Measurements from ENCODE around the gene GLYR1.

The GLYR1 gene

DNA sequence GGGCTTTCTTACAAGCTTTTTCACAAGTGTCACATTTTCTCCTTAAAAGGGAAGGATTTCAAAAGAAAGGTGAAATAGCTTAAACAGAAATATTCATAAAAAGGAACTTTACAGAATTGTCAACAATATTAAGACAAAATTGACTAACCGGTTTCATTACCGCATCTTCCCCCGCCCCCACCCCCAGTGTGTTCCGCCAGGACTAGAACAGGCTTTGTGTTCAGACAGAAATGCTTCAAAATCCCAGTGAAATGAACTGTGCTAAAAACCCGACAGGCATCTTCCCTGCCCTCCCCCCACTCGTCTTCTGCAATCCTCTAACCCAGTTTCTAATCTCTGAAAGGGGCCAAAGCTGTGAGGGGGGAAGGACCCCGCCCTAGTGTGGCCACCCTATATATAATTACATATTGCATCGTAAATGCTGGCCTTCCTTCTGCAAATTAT lies 43.7 kb downstream of the GLYR1 start:
- DNase-seq: no peak

GRCh38 chr16:4802659-4803287 lies 44.3 kb downstream of the GLYR1 start:
- peak; percentile 93 for DNase-seq

DNA sequence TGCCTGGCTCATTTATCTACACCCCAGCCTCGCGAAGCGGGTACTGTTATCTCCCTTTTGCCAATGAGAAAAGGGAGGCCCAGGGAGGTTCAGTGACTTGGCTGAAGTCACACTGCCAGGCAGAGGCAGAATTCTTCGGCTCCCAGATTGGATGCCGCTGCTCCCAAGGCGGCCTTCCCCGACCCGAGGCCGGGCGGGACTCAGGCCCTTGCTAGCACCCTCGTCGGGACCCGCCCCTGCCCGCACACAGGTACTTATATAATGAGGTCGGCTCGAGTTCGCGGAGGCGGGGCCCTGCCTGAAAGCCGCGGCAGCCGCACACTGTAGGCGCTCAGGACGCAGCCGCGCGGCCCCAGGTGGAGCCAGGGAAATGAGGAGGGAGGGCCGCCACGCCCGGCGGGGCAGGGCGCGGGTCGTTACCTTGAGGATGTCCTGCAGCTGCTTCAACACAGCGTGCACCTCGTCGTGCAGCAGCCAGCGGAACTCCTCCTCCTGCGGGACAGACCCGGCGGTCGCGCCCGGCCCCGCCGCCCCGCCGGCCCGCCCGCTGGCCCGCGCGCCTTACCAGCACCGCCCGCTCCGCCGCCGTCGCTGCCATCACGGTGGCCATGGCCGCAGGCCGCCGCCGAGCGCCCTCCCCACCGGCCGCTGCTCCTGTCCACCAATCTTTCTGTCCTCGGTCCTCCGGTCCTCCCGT lies 45.0 kb downstream of the GLYR1 start, which contains the start of gene ROGDI:
ROGDI (minus strand) TSS at position 672 of the 697 bp plus-strand sequence; CDS start at position 610, 62 bp downstream.
- peak; percentile 93 for DNase-seq

GRCh38 chr16:4801051-4801961 lies 45.8 kb downstream of the GLYR1 start:
- DNase-seq: no peak

GRCh38 chr16:4800290-4801041 lies 46.6 kb downstream of the GLYR1 start:
- no peak for DNase-seq

DNA sequence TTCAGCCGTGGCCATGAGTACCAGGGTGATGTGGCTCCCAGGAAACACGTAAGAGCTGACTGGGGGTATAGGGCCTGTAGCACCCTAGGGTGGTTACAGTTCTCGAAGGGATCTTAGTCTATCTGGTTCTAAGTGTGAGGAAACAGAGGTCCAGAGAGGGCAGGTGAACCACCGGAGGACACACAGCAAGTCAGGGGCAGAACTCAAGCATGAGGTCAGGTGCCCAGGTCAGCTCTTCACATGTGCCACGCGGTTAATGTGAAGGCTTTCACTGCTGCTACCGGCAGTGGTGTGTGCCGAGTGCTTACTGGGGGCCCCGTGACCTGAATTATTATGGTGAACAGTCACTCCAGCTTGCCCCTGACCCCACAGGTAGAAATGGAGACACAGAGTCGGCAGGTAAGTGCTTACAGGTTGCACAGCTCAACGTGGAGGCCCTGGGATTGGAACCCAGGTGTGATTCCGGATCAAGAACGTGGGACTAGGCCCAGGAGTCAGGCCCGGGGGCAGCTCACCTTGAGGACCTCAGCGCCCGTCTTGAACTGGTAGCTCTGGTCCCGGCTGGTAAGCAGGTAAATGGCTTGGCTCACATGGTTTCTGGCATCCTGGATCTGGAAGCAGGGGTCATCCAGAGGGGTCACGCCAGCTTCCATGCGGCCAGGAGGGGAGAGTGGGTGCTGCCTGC lies 47.8 kb downstream of the GLYR1 start:
- DNase-seq: no peak

GRCh38 chr16:4798456-4798855 lies 48.6 kb downstream of the GLYR1 start:
- DNase-seq: no peak

DNA sequence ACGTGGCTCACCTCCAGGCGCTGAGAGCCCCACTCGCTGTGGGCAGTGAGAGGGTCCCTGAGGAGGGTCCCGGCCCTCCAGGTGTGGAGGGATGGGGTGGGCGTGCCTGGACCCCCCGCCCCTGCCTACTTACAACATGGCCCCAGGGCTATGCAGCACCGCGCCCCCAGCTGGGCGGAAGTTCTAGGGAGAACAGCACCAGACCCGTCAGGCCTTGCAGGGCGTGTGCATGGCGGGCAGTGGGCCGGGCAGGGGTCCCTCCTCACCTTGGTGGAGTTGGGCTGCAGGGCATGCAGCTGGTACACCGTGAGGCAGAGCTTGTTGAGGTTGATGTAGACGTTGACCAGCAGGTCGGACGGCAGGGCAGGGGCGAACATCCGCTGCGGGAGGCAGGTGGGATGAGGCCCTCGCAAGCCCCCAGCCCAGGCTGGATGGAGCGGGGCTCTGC lies 49.3 kb downstream of the GLYR1 start:
- no peak for DNase-seq

DNA sequence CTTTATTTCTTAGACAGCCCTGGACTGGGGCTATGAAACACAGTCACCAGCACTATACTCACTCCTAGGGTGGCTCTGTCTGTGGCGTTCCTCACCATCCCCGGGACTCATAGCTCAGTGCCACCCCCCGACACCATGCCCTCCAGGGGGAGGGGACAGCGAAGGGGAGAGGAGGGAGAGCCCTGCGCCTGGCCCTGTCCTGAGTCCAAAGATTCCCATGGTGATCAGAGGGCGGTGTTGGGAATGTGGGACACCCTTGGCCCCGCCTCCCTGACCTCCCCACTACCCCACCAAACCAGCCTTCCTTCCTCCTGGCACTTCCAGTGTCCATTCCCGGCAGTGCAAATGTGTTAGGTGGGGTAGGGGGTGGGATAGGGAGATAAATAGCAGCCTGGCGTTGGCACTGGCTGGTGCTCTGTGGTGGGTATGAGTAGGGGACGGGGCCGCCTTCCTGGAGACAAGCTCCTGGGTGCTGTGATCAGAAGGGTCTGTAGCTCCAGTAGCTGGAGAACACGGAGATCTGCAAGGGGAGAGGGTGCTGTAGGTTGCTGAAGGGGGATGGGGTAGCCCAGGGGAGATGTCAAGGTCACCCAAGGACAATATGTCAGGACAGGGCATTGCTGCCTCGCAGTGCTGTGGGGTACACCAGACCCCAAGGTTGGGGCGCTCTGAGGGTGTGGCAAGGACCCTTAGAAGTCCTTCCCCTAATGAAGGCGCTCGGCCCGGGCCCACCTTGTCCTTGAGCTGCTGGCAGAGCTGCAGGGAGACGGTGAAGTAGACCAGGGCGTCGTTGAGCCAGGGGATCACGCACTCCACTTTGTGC lies 49.9 kb downstream of the GLYR1 start:
- DNase-seq: no peak

DNA sequence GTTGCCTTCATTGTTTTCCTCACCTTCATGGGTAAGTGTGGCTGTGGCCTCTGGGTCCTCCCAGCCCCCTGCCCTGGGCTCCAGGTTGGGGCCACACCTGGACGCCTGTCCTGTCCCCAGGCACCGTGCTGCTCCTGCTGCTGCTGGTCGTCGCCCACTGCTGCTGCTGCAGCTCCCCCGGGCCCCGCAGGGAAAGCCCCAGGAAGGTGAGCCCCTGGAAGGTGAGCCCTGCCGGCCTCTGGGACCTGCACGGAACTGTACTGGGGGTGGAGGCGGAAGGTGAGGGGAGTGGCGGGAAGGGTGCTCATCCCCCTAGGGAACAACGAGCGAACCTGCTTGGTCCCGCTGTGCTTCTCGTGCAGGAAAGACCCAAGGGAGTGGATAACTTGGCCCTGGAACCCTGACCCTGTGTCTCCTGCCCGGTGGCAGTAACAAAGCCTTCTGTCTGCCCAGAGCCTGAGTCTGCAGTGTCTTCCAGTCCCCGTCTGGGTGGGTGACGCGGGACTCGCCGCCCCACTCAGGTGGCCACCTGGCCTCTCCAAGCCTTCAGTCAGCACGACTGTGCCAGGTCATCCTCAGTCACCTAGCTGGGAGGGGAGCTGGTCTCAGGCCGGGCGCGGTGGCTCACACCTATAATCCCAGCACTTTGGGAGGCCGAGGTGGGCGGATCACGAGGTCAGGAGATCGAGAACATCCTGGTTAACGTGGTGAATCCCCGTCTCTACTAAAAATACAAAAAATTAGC lies 51.1 kb downstream of the GLYR1 start:
- no peak for DNase-seq

DNA sequence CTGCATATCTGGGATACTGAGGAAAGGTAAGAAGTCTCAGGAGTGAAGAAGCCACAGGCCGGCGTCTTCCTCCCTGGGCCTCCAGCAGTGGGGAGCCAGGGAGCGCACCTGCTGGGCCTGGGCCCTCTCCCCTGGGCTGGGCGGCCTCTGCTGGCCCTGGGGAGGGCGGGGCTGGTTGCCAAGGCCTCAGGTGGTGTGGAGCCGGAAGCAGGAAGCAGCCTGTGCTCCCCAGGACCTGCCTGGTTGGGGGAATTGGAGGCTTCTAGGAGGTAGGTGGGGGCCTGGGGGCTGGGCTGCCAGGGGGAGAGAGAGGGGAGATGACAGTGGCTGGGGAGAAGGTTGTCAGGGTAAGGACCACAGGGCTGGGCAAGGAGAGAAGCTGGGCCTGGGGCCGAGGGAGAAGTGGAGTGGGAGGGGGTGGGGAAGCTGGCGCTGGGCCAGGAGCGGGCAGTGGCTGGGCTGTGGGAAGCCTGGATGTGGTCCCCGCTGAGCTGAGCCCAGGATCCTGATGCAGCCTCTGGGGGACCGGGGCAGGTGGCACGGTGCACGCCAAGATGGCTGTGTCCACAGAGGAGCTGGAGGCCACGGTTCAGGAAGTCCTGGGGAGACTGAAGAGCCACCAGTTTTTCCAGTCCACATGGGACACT lies 51.8 kb downstream of the GLYR1 start, which contains the start of gene SMIM22:
SMIM22 (plus strand) TSS at position 189 of the 647 bp plus-strand sequence; CDS start at position 555, 366 bp downstream.
- DNase-seq: no peak

DNA sequence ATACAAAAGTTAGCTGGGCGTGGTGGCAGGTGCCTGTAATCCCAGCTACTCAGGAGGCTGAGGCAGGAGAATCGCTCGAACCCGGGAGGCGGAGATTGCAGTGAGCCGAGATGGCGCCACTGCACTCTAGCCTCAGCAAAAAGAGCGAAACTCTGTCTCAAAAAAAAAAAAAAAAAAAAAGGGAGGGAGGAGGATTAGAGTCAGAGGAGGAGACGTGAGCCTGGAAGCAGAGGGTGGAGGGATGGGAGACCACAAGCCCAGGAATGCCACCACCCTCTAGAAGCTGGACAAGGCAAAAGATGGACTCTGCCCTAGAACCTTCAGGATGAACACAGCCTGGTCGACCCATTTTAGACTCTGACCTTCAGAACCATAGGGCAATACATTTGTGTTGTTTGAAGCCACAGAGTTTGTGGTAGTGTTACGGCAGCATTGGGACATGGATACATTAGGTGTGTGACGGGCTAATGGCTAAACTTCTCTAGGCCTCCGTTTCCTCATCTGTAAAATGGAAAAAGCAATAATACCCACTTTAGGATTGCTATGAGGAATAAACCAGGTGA lies 54.1 kb downstream of the GLYR1 start:
- DNase-seq: no peak

GRCh38 chr16:4790871-4791270 lies 56.2 kb downstream of the GLYR1 start:
- no peak for DNase-seq

DNA sequence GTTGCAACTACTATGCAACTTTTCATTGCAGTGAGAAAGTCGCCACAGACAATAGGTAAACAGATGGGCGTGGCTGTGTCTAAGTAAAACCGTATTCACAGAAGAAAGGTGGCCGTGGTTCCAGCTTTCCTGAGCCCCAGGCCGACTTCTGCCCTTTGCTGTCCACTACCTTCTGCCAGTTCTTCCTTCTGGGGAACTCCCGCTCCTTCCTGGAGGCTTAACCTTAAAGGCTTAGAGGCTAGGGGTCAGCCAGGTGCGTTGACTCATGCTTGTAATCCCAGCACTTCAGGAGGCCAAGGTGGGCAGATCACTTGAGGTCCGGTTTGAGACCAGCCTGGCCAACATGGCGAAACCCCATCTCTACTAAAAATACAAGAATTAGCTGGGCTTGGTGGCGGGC lies 56.8 kb downstream of the GLYR1 start:
- DNase-seq: no peak

- DNase-seq: no peak
Observed at GRCh38 chr16:4788910-4789309, 58.2 kb downstream of the GLYR1 start.

- no peak for DNase-seq
Observed at GRCh38 chr16:4788489-4788889, 58.6 kb downstream of the GLYR1 start.

DNA sequence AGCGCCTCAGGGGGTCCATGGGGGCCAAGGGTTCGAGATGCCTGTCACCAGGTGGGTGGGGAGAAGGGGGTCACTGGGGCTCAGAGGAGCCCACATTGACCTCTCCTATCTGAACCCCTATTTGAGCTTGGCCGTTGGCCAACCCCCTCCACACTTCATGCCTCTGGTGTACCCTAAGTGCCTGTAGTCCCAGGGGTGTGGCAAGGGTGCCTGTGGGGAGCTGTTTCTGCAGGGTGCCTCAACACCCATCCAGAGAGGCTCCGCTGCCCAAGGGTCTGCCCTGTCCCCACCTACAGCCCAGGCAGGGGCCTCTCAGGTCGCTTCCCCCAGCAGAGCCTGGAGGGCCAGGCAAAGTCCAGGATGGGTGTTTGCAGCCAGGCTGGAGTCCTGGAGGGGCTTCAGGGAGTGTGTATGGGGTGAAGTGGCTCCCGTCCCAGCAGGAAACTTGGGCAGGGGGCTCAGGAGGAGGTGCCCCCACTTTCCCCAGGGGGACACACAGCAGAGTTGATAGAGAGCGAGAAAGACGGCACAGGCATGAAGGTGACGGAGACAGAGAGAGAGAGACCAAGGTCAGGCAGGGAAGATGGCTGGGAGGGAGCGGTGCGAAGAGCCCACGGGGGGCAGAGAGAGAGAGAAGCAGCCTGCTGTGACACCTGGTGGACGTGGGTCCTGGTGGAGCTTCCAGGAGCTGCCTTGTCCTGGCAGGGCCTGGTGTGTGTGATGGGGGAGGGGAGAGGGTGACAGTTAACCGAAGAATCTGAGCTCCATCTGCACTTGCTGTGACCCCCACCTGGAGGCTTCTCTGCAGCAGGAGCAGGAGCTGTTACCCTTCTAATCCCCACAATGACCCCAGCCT lies 59.2 kb downstream of the GLYR1 start, which contains the start of gene SEPTIN12:
SEPTIN12 (minus strand) TSS at position 719 of the 856 bp plus-strand sequence; CDS start at position 19, 700 bp downstream.
- no peak for DNase-seq

- no peak for DNase-seq
Observed at GRCh38 chr16:4787068-4787467, 60.0 kb downstream of the GLYR1 start.

Measured in CD4-positive, alpha-beta T cell treated with Interleukin-6 for 4 hours (primary cell).